HCT116 (cell line): ENCODE results near the gene DPH2. TPM values are rescaled to one million over a fixed set of nuclear protein-coding genes. Genes with fewer than 3 reads are reported as not detected.

Experiments used
- ATAC-seq: fragments of 200-7000 bp; cut with Tn5 transposase; 2 replicates; pipeline ENCODE4 v1.9.1; 2020; ENCODE audit warnings: mild to moderate bottlenecking, moderate library complexity
- BruUV-seq: library from RNA; stranded (reverse); fragments of 400-500 nt; replicated peaks from 2 replicates; lab custom pipeline; 2021; lab: Mats Ljungman, UMichigan
- CTCF ChIA-PET: fragments of 300-600 bp; sonication (Branson Sonifier 250); formaldehyde crosslinking; loops from one replicate; lab custom pipeline; 2021; ENCODE audit warnings: antibody characterized with exemption; lab: Charles Lee
- POLR2A ChIA-PET: fragments of 300-600, 350-600 bp; sonication (Branson Sonifier 250); formaldehyde crosslinking; loops from one replicate; lab custom pipeline; 2021; ENCODE audit warnings: antibody characterized with exemption; lab: Charles Lee
- RAD21 ChIA-PET, 2 experiments: fragments of 300-600 bp; sonication (Branson Sonifier 250); formaldehyde crosslinking; loops; one replicate each; lab custom pipeline; 2023; ENCODE audit warnings: low total read pairs in 2 of 2; ENCODE audit not compliant: uncharacterized antibody in 2 of 2, unreplicated experiment in 2 of 2, low non-redundant PET in 1 of 2; lab: Charles Lee
- DNase-seq: peaks from one replicate; pipeline ENCODE4 v3.0.0-alpha.2; 2010; ENCODE audit warnings: low read depth, low spot score
- H2AFZ ChIP-seq: fragments of 200-600 bp; shearing (Covaris generic), sonication (generic); 2 replicates; pipeline ENCODE4 v1.6.1; 2017; ENCODE audit warnings: low read depth, mixed run types, mixed read lengths, antibody characterized with exemption, low read length; ENCODE audit not compliant: poor library complexity, severe bottlenecking
- H3K27ac ChIP-seq: 2 replicates; pipeline ENCODE4 v1.5.1; 2012; ENCODE audit warnings: low read depth, low read length
- H3K27me3 ChIP-seq: fragments of 200-600 bp; sonication (generic); 2 replicates; pipeline ENCODE4 v1.6.1; 2016; ENCODE audit warnings: mixed run types, low read length, mixed read lengths; ENCODE audit not compliant: insufficient read depth
- H3K36me3 ChIP-seq, 2 experiments: fragments of 200-500 bp in 1 of 2; fragments of 200-600 bp in 1 of 2; sonication (Bioruptor generic) in 1 of 2; sonication (generic) in 1 of 2; 2 replicates each; pipeline versions ENCODE4 v1.5.1 to v1.6.1; 2014 to 2016; ENCODE audit warnings: low read length in 2 of 2, inconsistent platforms in 1 of 2, mixed read lengths in 1 of 2, mixed run types in 1 of 2; ENCODE audit not compliant: insufficient read depth in 2 of 2, control insufficient read depth in 1 of 2
- H3K4me1 ChIP-seq, 2 experiments: fragments of 200-600 bp in 1 of 2; sonication (generic) in 1 of 2; 2 replicates each; pipeline versions ENCODE4 v1.5.1 to v1.6.1; 2012 to 2017; ENCODE audit warnings: low read length in 2 of 2, inconsistent platforms in 1 of 2, mild to moderate bottlenecking in 1 of 2, mixed read lengths in 1 of 2, mixed run types in 1 of 2, moderate library complexity in 1 of 2; ENCODE audit not compliant: insufficient read depth in 2 of 2, control insufficient read depth in 1 of 2
- H3K4me2 ChIP-seq: fragments of 200-600 bp; sonication (generic); 2 replicates; pipeline ENCODE4 v1.6.1; 2017; ENCODE audit warnings: mixed run types, low read length, mixed read lengths
- H3K4me3 ChIP-seq, 2 experiments: fragments of 200-600 bp in 1 of 2; sonication (generic) in 1 of 2; replicated peaks in 1 of 2; 2 replicates each; pipeline ENCODE4 v1.5.1; 2011 to 2016; ENCODE audit warnings: low read length in 2 of 2, control low read depth in 1 of 2, low read depth in 1 of 2, mild to moderate bottlenecking in 1 of 2, mixed read lengths in 1 of 2, mixed run types in 1 of 2
- H3K79me2 ChIP-seq: fragments of 200-600 bp; sonication (generic); 2 replicates; pipeline ENCODE4 v1.6.1; 2017; ENCODE audit warnings: mild to moderate bottlenecking, mixed run types, low read length, moderate library complexity, mixed read lengths; ENCODE audit not compliant: insufficient read depth
- H3K9ac ChIP-seq: fragments of 200-600 bp; sonication (generic); 2 replicates; pipeline ENCODE4 v1.6.1; 2016; ENCODE audit warnings: low read length, mixed read lengths
- H3K9me2 ChIP-seq: fragments of 200-600 bp; sonication (generic), shearing (Covaris generic); 2 replicates; pipeline ENCODE4 v1.6.1; 2017; ENCODE audit warnings: mixed run types, mild to moderate bottlenecking, moderate library complexity; ENCODE audit not compliant: insufficient read depth
- H3K9me3 ChIP-seq, 2 experiments: fragments of 200-500 bp in 1 of 2; fragments of 200-600 bp in 1 of 2; sonication (Bioruptor generic) in 1 of 2; sonication (generic) in 1 of 2; 2 replicates each; pipeline ENCODE4 v1.6.1; 2014 to 2017; ENCODE audit warnings: low read length in 2 of 2, mixed read lengths in 2 of 2, inconsistent platforms in 1 of 2, low read depth in 1 of 2, mild to moderate bottlenecking in 1 of 2, mixed run types in 1 of 2, moderate library complexity in 1 of 2; ENCODE audit not compliant: control insufficient read depth in 1 of 2, insufficient read depth in 1 of 2
- H4K20me1 ChIP-seq: fragments of 200-600 bp; sonication (generic), shearing (Covaris generic); 2 replicates; pipeline ENCODE4 v1.6.1; 2017; ENCODE audit warnings: mixed run types, mild to moderate bottlenecking, moderate library complexity; ENCODE audit not compliant: insufficient read depth
- CTCF ChIP-seq, 3 experiments: fragments of 200-600 bp in 1 of 3; sonication (generic) in 1 of 3; IDR thresholded peaks in 2 of 3; conservative IDR thresholded peaks in 1 of 3; 2 replicates each; pipeline ENCODE4 v1.5.1; 2012 to 2017; ENCODE audit warnings: low read depth in 2 of 3, low read length in 2 of 3, antibody characterized with exemption in 1 of 3, borderline replicate concordance in 1 of 3, control low read depth in 1 of 3, mild to moderate bottlenecking in 1 of 3, mixed read lengths in 1 of 3, mixed run types in 1 of 3, moderate library complexity in 1 of 3; ENCODE audit not compliant: insufficient read depth in 1 of 3
- ELF1 ChIP-seq: IDR thresholded peaks from 2 replicates; pipeline ENCODE4 v1.6.1; 2012; ENCODE audit warnings: low read depth, borderline replicate concordance
- FOSL1 ChIP-seq: IDR thresholded peaks from 2 replicates; pipeline ENCODE4 v1.6.1; 2012; ENCODE audit warnings: low read depth
- JUND ChIP-seq: IDR thresholded peaks from 2 replicates; pipeline ENCODE4 v1.6.1; 2012
- MAX ChIP-seq: IDR thresholded peaks from 2 replicates; pipeline ENCODE4 v1.6.1; 2012
- POLR2A ChIP-seq: IDR thresholded peaks from 2 replicates; pipeline ENCODE4 v1.7.0; 2011; ENCODE audit warnings: borderline replicate concordance; ENCODE audit not compliant: insufficient read depth, insufficient read length; ENCODE audit errors: extremely low read depth
- POLR2AphosphoS5 ChIP-seq: IDR thresholded peaks from 2 replicates; pipeline ENCODE4 v1.6.1; 2011; ENCODE audit warnings: mild to moderate bottlenecking, low read depth, low read length, moderate library complexity
- SIN3A ChIP-seq: IDR thresholded peaks from 2 replicates; pipeline ENCODE4 v1.6.1; 2012; ENCODE audit warnings: low read depth
- SP1 ChIP-seq: IDR thresholded peaks from 2 replicates; pipeline ENCODE4 v1.6.1; 2012; ENCODE audit warnings: low read depth
- ZBTB33 ChIP-seq: IDR thresholded peaks from 2 replicates; pipeline ENCODE4 v1.6.1; 2011; ENCODE audit warnings: mild to moderate bottlenecking, low read length, moderate library complexity; ENCODE audit not compliant: insufficient replicate concordance; ENCODE audit errors: extremely low read depth
- ZFX ChIP-seq: fragments of 450-650 bp; IDR thresholded peaks from 2 replicates; pipeline ENCODE4 v1.6.1; 2017
- intact Hi-C: fragments of 100-400 bp; cut with micrococcal nuclease; formaldehyde crosslinking; loops from 2 replicates; pipeline ENCODE4 v1.10.0; 2022
- total RNA-seq: library from RNA; stranded (reverse); gene quantifications from one replicate; pipeline ENCODE4 v1.2.1, GENCODE V29; 2021; ENCODE audit not compliant: unreplicated experiment

The DPH2 gene
- total RNA-seq, 1 experiment from 2014 or later: 53.2 TPM

- TF ChIP-seq ZBTB33 (no peak), MAX (no peak), FOSL1 (no peak), JUND (no peak)
These were observed 21.3 kb downstream of the DPH2 start (continued) for GRCh38 chr1:43991200-43991475.

- Histone ChIP-seq H3K36me3 (peaks cover 0 to 9% of the 10 kb centered on the region in 2 experiments; a peak in 2 of 4 replicates), H4K20me1 (no peaks in the 10 kb centered on the region), H3K9me2 (no peaks in the 10 kb centered on the region), H3K9me3 (no peaks in the 10 kb centered on the region)
- peak; percentile 63 for DNase-seq
- RAD21 ChIA-PET: interaction anchor here in 1 of 2 experiments (0.5 to 1.6 kb wide), 3 partner anchors 22 to 228 kb away, joined by 3 to 5 read pairs (median 3); partner anchors contain the start of gene DPH2
- CTCF ChIA-PET: interaction anchor here (1.4 to 3.3 kb wide), 3 partner anchors 13 to 56 kb away, joined by 4 to 13 read pairs (median 6); no protein-coding TSS in a partner anchor
- peak; percentile 80 for ATAC-seq
- TSS peak; percentile 25 for BruUV-seq
- peak; percentile 82 for TF ChIP-seq SIN3A
- TF ChIP-seq POLR2AphosphoS5: peak; percentile 83
- peak; percentile 90 for TF ChIP-seq MAX
- peak; percentile 33 for TF ChIP-seq POLR2A
- TF ChIP-seq ELF1: no peak; the same call in 1 of the 2 replicates
- peak; percentile 61 for TF ChIP-seq SP1
- peak; percentile 51; the same call in 1 of the 2 replicates for TF ChIP-seq ZFX
- TF ChIP-seq CTCF (IDR thresholded peaks at IDR 0.05 in 2 of 3, conservative IDR thresholded peaks at IDR 0.05 in 1 of 3; ENCODE audit: borderline replicate concordance in 1 of 3, insufficient read depth in 1 of 3, low read depth in 2 of 3, low read length in 2 of 3): no peak
- TF ChIP-seq, all 23 proteins: peak for 6
- H3K4me1 ChIP-seq: peaks cover 10 to 39% of the 10 kb centered on the region in 2 experiments
- H3K9ac ChIP-seq: peak within 1 kb of the TSS; percentile 80
- intact Hi-C loops: no loop called here
- POLR2A ChIA-PET: interaction anchor here (1.2 kb wide), 2 partner anchors 340 to 341 kb away, joined by 3 read pairs; partner anchors contain the start of gene KDM4A
- H3K27me3 ChIP-seq: no peaks in the 10 kb centered on the region
- H3K79me2 ChIP-seq: no peaks in the 10 kb centered on the region
- H3K4me3 ChIP-seq: peak within 1 kb of the TSS; percentile 63 to 72
- H2AFZ ChIP-seq: peak within 1 kb of the TSS; percentile 65
- H3K4me2 ChIP-seq: peak within 1 kb of the TSS; percentile 91
- peak within 1 kb of the TSS; percentile 82 for H3K27ac ChIP-seq
These were observed 21.8 kb downstream of the DPH2 start, which contains the start of gene CCDC24 for GRCh38 chr1:43991476-43992231. CCDC24 (plus strand) TSS chr1:43991599; CDS start chr1:43991879, 280 bp downstream.
